ENCODE data around the gene BAIAP2L1.
A peak's percentile ranks its signal among the peaks of the same experiment; 100 is the strongest.

Gene BAIAP2L1

DNA sequence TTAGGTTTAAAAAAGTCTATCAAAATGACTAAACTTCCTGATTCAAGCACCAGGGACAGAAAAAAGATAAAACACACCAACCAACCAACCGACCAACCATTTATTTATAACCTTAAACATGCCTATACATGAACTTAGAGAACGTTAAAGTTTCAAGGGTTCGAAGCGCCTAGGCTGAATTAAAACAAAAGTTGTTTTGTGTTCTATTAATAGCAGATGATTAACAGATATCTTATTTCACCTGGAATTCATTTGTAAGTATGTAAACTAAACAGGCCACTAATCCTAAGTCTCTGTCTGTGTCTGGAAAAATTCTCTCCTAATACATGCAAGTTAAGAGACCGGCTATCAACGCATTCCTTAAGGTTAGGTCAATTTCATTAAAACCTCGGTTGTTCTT lies 1.4 kb downstream of the BAIAP2L1 start:
- H3K27ac ChIP-seq (ENCODE audit: low read length, poor library complexity, severe bottlenecking): peak overlapping the region; percentile 90
- H2BK12ac ChIP-seq (ENCODE audit: low read length in 2 of 2): no peak overlapping the region
- H3K27me3 ChIP-seq (ENCODE audit: control insufficient read depth in 1 of 2, insufficient read depth in 1 of 2, low read length in 2 of 2): peaks cover 0 to 30% of the 10 kb centered on the region in 2 experiments
- no peak overlapping the region for H3K14ac ChIP-seq (ENCODE audit: low read length in 2 of 2)
- peak; percentile 38 for DNase-seq
- no peak overlapping the region for H3K23ac ChIP-seq (ENCODE audit: low read length in 2 of 2)
- H3K18ac ChIP-seq (ENCODE audit: low read depth in 1 of 2, low read length in 2 of 2): peak overlapping the region in 1 of 2 experiments; percentile 68
- H4K91ac ChIP-seq (ENCODE audit: low read length): no peak overlapping the region
- WGBS: 60% methylated on average over 2 of the region's 7 CpGs
- H3K9me3 ChIP-seq (ENCODE audit: control insufficient read depth, low read length): no peaks in the 10 kb centered on the region
- peaks cover 10% of the 10 kb centered on the region for H3K4me1 ChIP-seq (ENCODE audit: control insufficient read depth, insufficient read depth, low read depth, low read length)
- peak overlapping the region; percentile 53 to 79 for H3K4me3 ChIP-seq (ENCODE audit: insufficient read depth in 1 of 2, low read depth in 1 of 2, low read length in 2 of 2)
- no peak overlapping the region for H2BK120ac ChIP-seq (ENCODE audit: low read depth, low read length)
- H2AK5ac ChIP-seq (ENCODE audit: low read length, severe bottlenecking): peak overlapping the region; percentile 95
- no peak overlapping the region for H4K8ac ChIP-seq (ENCODE audit: low read length)
- no peak overlapping the region for H2BK5ac ChIP-seq (ENCODE audit: low read depth, low read length, poor library complexity, severe bottlenecking)
- H3K79me1 ChIP-seq (replicated peaks; ENCODE audit: low read length, poor library complexity, severe bottlenecking): no peaks in the 10 kb centered on the region
- no peak overlapping the region for H3K4ac ChIP-seq (ENCODE audit: low read depth in 1 of 2, low read length in 2 of 2)
- H3K36me3 ChIP-seq (ENCODE audit: control insufficient read depth in 1 of 2, insufficient read depth in 2 of 2, low read depth in 1 of 2, low read length in 2 of 2): no peaks in the 10 kb centered on the region
- no peak overlapping the region for H2BK15ac ChIP-seq (ENCODE audit: low read depth, poor library complexity, severe bottlenecking)
- peak overlapping the region; percentile 78 for H3K4me2 ChIP-seq (ENCODE audit: low read length, poor library complexity, severe bottlenecking)
- H2AFZ ChIP-seq (ENCODE audit: low read depth, low read length): no peak overlapping the region
- H3K9ac ChIP-seq (ENCODE audit: low read length): peak overlapping the region; percentile 61

DNA sequence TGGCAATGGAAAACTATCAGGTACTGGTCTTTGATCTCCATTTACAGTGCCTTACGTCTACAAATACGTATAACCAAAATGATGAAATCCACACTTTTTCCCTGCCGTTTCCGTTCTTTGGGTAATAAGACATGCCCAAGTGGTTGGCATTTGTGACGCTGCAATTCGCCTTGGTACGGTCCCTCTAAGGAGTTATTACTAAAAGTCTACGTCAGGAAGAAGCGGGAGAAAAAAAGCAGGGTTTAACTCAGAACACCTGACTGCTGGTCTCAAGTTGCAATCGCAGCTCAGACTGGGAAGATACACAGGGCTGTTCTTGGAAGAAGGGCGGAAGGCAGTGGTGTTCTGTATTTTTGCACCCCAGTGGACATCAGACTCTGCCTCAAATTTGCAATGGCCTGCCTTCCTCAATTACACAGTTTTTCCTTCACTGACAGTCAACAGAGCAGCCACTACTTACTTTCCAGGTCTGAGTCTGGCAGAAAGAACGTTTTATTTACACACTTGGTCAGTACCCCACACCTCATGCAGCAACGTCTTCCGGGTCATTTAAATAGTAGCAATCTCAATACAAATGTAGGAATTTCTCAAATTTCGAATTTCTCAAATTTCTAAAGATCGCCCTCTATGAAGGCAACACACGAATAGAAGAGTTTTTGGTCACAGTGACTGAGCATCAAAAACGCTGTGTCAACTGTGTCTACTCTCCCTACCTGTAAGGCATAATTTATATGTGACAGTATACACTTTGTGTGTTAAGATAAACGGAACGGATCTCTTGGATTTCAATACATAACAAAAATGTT lies 2.1 kb downstream of the BAIAP2L1 start:
- Histone ChIP-seq H3K14ac (ENCODE audit: low read length in 2 of 2) (no peak overlapping the region), H3K23ac (ENCODE audit: low read length in 2 of 2) (no peak overlapping the region), H2AFZ (ENCODE audit: low read depth, low read length) (no peak overlapping the region), H3K27ac (ENCODE audit: low read length, poor library complexity, severe bottlenecking) (peak overlapping the region; percentile 29), H2BK15ac (ENCODE audit: low read depth, poor library complexity, severe bottlenecking) (no peak overlapping the region), H3K79me1 (replicated peaks; ENCODE audit: low read length, poor library complexity, severe bottlenecking) (no peaks in the 10 kb centered on the region), H3K4me1 (ENCODE audit: control insufficient read depth, insufficient read depth, low read depth, low read length) (peaks cover 10% of the 10 kb centered on the region), H3K18ac (ENCODE audit: low read depth in 1 of 2, low read length in 2 of 2) (no peak overlapping the region), H2BK5ac (ENCODE audit: low read depth, low read length, poor library complexity, severe bottlenecking) (no peak overlapping the region), H3K9me3 (ENCODE audit: control insufficient read depth, low read length) (no peaks in the 10 kb centered on the region), H3K27me3 (ENCODE audit: control insufficient read depth in 1 of 2, insufficient read depth in 1 of 2, low read length in 2 of 2) (peaks cover 0 to 23% of the 10 kb centered on the region in 2 experiments), H3K4me2 (ENCODE audit: low read length, poor library complexity, severe bottlenecking) (peak overlapping the region; percentile 50), H4K91ac (ENCODE audit: low read length) (no peak overlapping the region), H2BK12ac (ENCODE audit: low read length in 2 of 2) (no peak overlapping the region), H3K36me3 (ENCODE audit: control insufficient read depth in 1 of 2, insufficient read depth in 2 of 2, low read depth in 1 of 2, low read length in 2 of 2) (no peaks in the 10 kb centered on the region), H2BK120ac (ENCODE audit: low read depth, low read length) (no peak overlapping the region), H4K8ac (ENCODE audit: low read length) (no peak overlapping the region), H3K9ac (ENCODE audit: low read length) (no peak overlapping the region), H3K4me3 (ENCODE audit: insufficient read depth in 1 of 2, low read depth in 1 of 2, low read length in 2 of 2) (no peak overlapping the region), H2AK5ac (ENCODE audit: low read length, severe bottlenecking) (no peak overlapping the region), H3K4ac (ENCODE audit: low read depth in 1 of 2, low read length in 2 of 2) (no peak overlapping the region)
- 87% methylated on average over 20 of the region's 20 CpGs for WGBS
- DNase-seq: peak; percentile 54

DNA sequence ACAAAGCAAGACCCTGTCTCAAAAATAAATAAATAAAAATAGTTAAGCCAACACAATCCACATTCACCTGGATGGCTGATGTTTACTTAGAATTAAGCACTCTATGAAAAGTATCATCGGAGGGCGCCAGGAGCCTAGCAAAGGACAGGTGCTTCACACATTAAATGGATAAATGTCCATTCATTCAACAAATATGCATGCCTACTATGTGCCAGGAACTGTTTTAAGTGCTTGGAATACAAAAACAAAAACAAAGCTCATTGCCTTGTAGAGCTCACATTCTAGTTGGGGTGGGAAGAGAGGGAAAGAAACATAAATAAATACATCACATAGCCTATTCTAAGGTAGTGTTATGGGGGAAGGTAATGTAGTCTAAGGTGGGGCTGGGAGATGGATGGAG lies 4.1 kb downstream of the BAIAP2L1 start:
- 95% methylated on average over 2 of the region's 2 CpGs for WGBS
- H3K79me1 ChIP-seq (replicated peaks; ENCODE audit: low read length, poor library complexity, severe bottlenecking): no peaks in the 10 kb centered on the region

DNA sequence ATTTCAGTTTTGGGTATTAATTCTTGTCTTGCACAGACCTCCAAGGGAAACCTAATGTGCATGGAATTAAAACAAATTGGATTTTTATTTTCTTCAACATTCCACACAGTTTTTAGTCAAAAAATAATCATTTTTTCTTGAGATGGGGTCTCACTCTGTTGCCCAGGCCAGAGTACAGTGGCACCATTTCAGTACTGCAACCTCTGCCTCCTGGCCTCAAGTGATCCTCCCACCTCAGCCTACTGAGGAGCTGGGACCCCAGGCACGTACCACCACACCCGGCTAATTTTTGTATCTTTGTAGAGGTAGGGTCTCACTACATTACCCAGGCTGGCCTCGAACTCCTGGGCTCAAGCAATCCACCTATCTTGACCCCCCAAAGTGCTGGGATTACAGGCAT lies 4.9 kb downstream of the BAIAP2L1 start:
- no peaks in the 10 kb centered on the region for H3K36me3 ChIP-seq (ENCODE audit: control insufficient read depth in 1 of 2, insufficient read depth in 2 of 2, low read depth in 1 of 2, low read length in 2 of 2)
- H3K27me3 ChIP-seq (ENCODE audit: control insufficient read depth in 1 of 2, insufficient read depth in 1 of 2, low read length in 2 of 2): peaks cover 0 to 5% of the 10 kb centered on the region in 2 experiments
- peaks cover 8% of the 10 kb centered on the region for H3K4me1 ChIP-seq (ENCODE audit: control insufficient read depth, insufficient read depth, low read depth, low read length)
- H3K4me2 ChIP-seq (ENCODE audit: low read length, poor library complexity, severe bottlenecking): no peak overlapping the region
- WGBS: 79% methylated on average over 3 of the region's 3 CpGs
- H3K23ac ChIP-seq (ENCODE audit: low read length in 2 of 2): no peak overlapping the region
- H3K27ac ChIP-seq (ENCODE audit: low read length, poor library complexity, severe bottlenecking): no peak overlapping the region
- no peak overlapping the region for H3K4me3 ChIP-seq (ENCODE audit: insufficient read depth in 1 of 2, low read depth in 1 of 2, low read length in 2 of 2)
- no peaks in the 10 kb centered on the region for H3K79me1 ChIP-seq (replicated peaks; ENCODE audit: low read length, poor library complexity, severe bottlenecking)
- no peak overlapping the region for H2BK120ac ChIP-seq (ENCODE audit: low read depth, low read length)
- H3K9ac ChIP-seq (ENCODE audit: low read length): no peak overlapping the region
- no peak overlapping the region for H2BK5ac ChIP-seq (ENCODE audit: low read depth, low read length, poor library complexity, severe bottlenecking)
- no peak overlapping the region for H3K14ac ChIP-seq (ENCODE audit: low read length in 2 of 2)
- H4K91ac ChIP-seq (ENCODE audit: low read length): no peak overlapping the region
- H4K8ac ChIP-seq (ENCODE audit: low read length): peak overlapping the region; percentile 41
- H2AFZ ChIP-seq (ENCODE audit: low read depth, low read length): no peak overlapping the region
- H2BK15ac ChIP-seq (ENCODE audit: low read depth, poor library complexity, severe bottlenecking): no peak overlapping the region
- H3K9me3 ChIP-seq (ENCODE audit: control insufficient read depth, low read length): no peaks in the 10 kb centered on the region
- no peak overlapping the region for H2AK5ac ChIP-seq (ENCODE audit: low read length, severe bottlenecking)
- H3K18ac ChIP-seq (ENCODE audit: low read depth in 1 of 2, low read length in 2 of 2): no peak overlapping the region
- no peak overlapping the region for H3K4ac ChIP-seq (ENCODE audit: low read depth in 1 of 2, low read length in 2 of 2)
- H2BK12ac ChIP-seq (ENCODE audit: low read length in 2 of 2): no peak overlapping the region
- DNase-seq: no peak

More for the DNA sequence above, 4.1 kb downstream of the BAIAP2L1 start:
- H3K4ac ChIP-seq (ENCODE audit: low read depth in 1 of 2, low read length in 2 of 2): no peak overlapping the region
- no peak overlapping the region for H2BK5ac ChIP-seq (ENCODE audit: low read depth, low read length, poor library complexity, severe bottlenecking)
- no peak overlapping the region for H3K18ac ChIP-seq (ENCODE audit: low read depth in 1 of 2, low read length in 2 of 2)
- no peak overlapping the region for H2BK15ac ChIP-seq (ENCODE audit: low read depth, poor library complexity, severe bottlenecking)
- H4K91ac ChIP-seq (ENCODE audit: low read length): no peak overlapping the region
- H3K27ac ChIP-seq (ENCODE audit: low read length, poor library complexity, severe bottlenecking): no peak overlapping the region
- no peak overlapping the region for H4K8ac ChIP-seq (ENCODE audit: low read length)
- no peak overlapping the region for H2BK12ac ChIP-seq (ENCODE audit: low read length in 2 of 2)
- H3K14ac ChIP-seq (ENCODE audit: low read length in 2 of 2): no peak overlapping the region
- peaks cover 10% of the 10 kb centered on the region for H3K4me1 ChIP-seq (ENCODE audit: control insufficient read depth, insufficient read depth, low read depth, low read length)
- no peak overlapping the region for H3K23ac ChIP-seq (ENCODE audit: low read length in 2 of 2)
- no peak overlapping the region for H3K9ac ChIP-seq (ENCODE audit: low read length)
- H2AFZ ChIP-seq (ENCODE audit: low read depth, low read length): no peak overlapping the region
- peaks cover 0 to 12% of the 10 kb centered on the region in 2 experiments for H3K27me3 ChIP-seq (ENCODE audit: control insufficient read depth in 1 of 2, insufficient read depth in 1 of 2, low read length in 2 of 2)
- no peak overlapping the region for H3K4me2 ChIP-seq (ENCODE audit: low read length, poor library complexity, severe bottlenecking)
- no peak overlapping the region for H3K4me3 ChIP-seq (ENCODE audit: insufficient read depth in 1 of 2, low read depth in 1 of 2, low read length in 2 of 2)
- H3K9me3 ChIP-seq (ENCODE audit: control insufficient read depth, low read length): no peaks in the 10 kb centered on the region
- DNase-seq: no peak
- H3K36me3 ChIP-seq (ENCODE audit: control insufficient read depth in 1 of 2, insufficient read depth in 2 of 2, low read depth in 1 of 2, low read length in 2 of 2): no peaks in the 10 kb centered on the region
- H2AK5ac ChIP-seq (ENCODE audit: low read length, severe bottlenecking): no peak overlapping the region
- H2BK120ac ChIP-seq (ENCODE audit: low read depth, low read length): no peak overlapping the region
